HG02981 (cell line): ENCODE measurements around the gene GNPTAB.
A peak's percentile ranks its signal among the peaks of the same experiment; 100 is the strongest.

Source experiments
- ATAC-seq: cut with Tn5 transposase; IDR thresholded peaks from one replicate; pipeline ENCODE4 v1.9.1; 2021; ENCODE audit warnings: mild to moderate bottlenecking, moderate library complexity; ENCODE audit not compliant: unreplicated experiment

GNPTAB gene

GRCh38 chr12:101775816-101776215 is 54.9 kb downstream of the GNPTAB start:
- no peak for ATAC-seq

GRCh38 chr12:101773650-101774162 is 57.1 kb downstream of the GNPTAB start:
- ATAC-seq, result peak; percentile 59

- no peak for ATAC-seq
Measured at GRCh38 chr12:101772012-101772775, 58.6 kb downstream of the GNPTAB start.

- no peak for ATAC-seq
Measured at GRCh38 chr12:101769865-101770264, 60.9 kb downstream of the GNPTAB start.

GRCh38 chr12:101768781-101769180 is 62.0 kb downstream of the GNPTAB start:
- no peak for ATAC-seq

- ATAC-seq, result no peak
Measured at GRCh38 chr12:101767537-101767936, 63.2 kb downstream of the GNPTAB start.

GRCh38 chr12:101764051-101764792 is 66.5 kb downstream of the GNPTAB start:
- ATAC-seq, result no peak

- ATAC-seq, result no peak
Measured at GRCh38 chr12:101763246-101763931, 67.4 kb downstream of the GNPTAB start.

GRCh38 chr12:101761781-101762180 is 69.0 kb downstream of the GNPTAB start:
- ATAC-seq, result no peak

GRCh38 chr12:101761350-101761749 is 69.4 kb downstream of the GNPTAB start:
- ATAC-seq, result no peak

- ATAC-seq, result peak; percentile 60
Measured at GRCh38 chr12:101759396-101760047, 71.2 kb downstream of the GNPTAB start.

- no peak for ATAC-seq
Measured at GRCh38 chr12:101750152-101750551, 80.6 kb downstream of the GNPTAB start.

GRCh38 chr12:101749657-101750056 is 81.1 kb downstream of the GNPTAB start:
- ATAC-seq, result no peak

- no peak for ATAC-seq
Measured at GRCh38 chr12:101748907-101749306, 81.9 kb downstream of the GNPTAB start.

GRCh38 chr12:101747697-101748096 is 83.1 kb downstream of the GNPTAB start:
- ATAC-seq, result no peak

GRCh38 chr12:101746661-101747060 is 84.1 kb downstream of the GNPTAB start:
- ATAC-seq, result no peak

GRCh38 chr12:101746196-101746595 is 84.6 kb downstream of the GNPTAB start:
- ATAC-seq, result no peak

- no peak for ATAC-seq
Measured at GRCh38 chr12:101745481-101745880, 85.3 kb downstream of the GNPTAB start.

- peak; percentile 98 for ATAC-seq
Measured at GRCh38 chr12:101743724-101744472, 86.9 kb downstream of the GNPTAB start.

- ATAC-seq, result no peak
Measured at GRCh38 chr12:101743242-101743641, 87.5 kb downstream of the GNPTAB start.
